Measurements from ENCODE around the gene PITPNM1.

GRCh38 chr11:67445515-67445914 is 59.6 kb downstream of the PITPNM1 start:
- no peak for TF ChIP-seq CTCF (IDR thresholded peaks at IDR 0.05; ENCODE audit: insufficient read depth, low read depth, low read length)
- no peak for TF ChIP-seq EZH2 (IDR thresholded peaks at IDR 0.05; ENCODE audit: insufficient read depth, low read length)

Data from astrocyte (in vitro differentiated cells and primary cell).